Heart right ventricle (tissue), 16 donors: ENCODE measurements around the gene MTSS2. TPM values are rescaled to one million over a fixed set of nuclear protein-coding genes. Genes with fewer than 3 reads are reported as not detected.

Experiments used
- ATAC-seq, 8 donors: fragments of 200-7000 bp; cut with Tn5 transposase; one replicate each; pipeline ENCODE4 v1.9.1; 2020; ENCODE audit warnings: mild to moderate bottlenecking in 8 of 8, moderate library complexity in 8 of 8, moderate number of reproducible peaks in 1 of 8
- DNase-seq, 2 donors: peaks; one replicate each; pipeline ENCODE4 v3.0.0-alpha.2; 2020
- H3K27ac ChIP-seq, 10 donors: fragments of 200-600 bp; sonication (generic) in 2 of 10; one replicate each; pipeline versions ENCODE4 v1.5.0 to v1.8.0; 2020 to 2022; ENCODE audit warnings: mild to moderate bottlenecking in 3 of 10
- H3K27me3 ChIP-seq, 7 donors: fragments of 200-600 bp; one replicate each; pipeline ENCODE4 v1.8.0; 2021 to 2022; ENCODE audit warnings: mild to moderate bottlenecking in 2 of 7
- H3K36me3 ChIP-seq, 9 donors: fragments of 200-600 bp; sonication (generic) in 1 of 9; one replicate each; pipeline versions ENCODE4 v1.5.0 to v1.8.0; 2020 to 2022; ENCODE audit warnings: mild to moderate bottlenecking in 2 of 9
- H3K4me1 ChIP-seq, 9 donors: fragments of 200-600 bp; sonication (generic) in 1 of 9; one replicate each; pipeline versions ENCODE4 v1.5.0 to v1.8.0; 2020 to 2022; ENCODE audit warnings: mild to moderate bottlenecking in 4 of 9
- H3K4me3 ChIP-seq, 10 donors: fragments of 200-600 bp; sonication (generic) in 2 of 10; one replicate each; pipeline versions ENCODE4 v1.5.0 to v1.8.0; 2020 to 2022; ENCODE audit warnings: mild to moderate bottlenecking in 7 of 10, moderate library complexity in 2 of 10
- H3K9me3 ChIP-seq, 11 donors: fragments of 200-600 bp in 10 of 11; sonication (generic) in 2 of 11; one replicate each; pipeline versions ENCODE4 v1.5.0 to v1.8.0; 2013 to 2022; ENCODE audit warnings: mild to moderate bottlenecking in 2 of 11, control low read depth in 1 of 11, moderate library complexity in 1 of 11
- WGBS, 2 donors: extraction: QIAGEN DNeasy Blood & Tissue Kit; methylation state at CpG; one replicate each; pipeline ENCODE4 v1.1.7; 2013; ENCODE audit warnings: inconsistent platforms in 1 of 2; 5-methylcytosine and 5-hydroxymethylcytosine counted together
- intact Hi-C, 10 donors: fragments of 100-400 bp; cut with DNase I; formaldehyde crosslinking; loops; one replicate each; pipeline versions ENCODE4 v1.11.1 to v1.14.2; 2022
- polyA plus RNA-seq, 2 donors: library from polyadenylated mRNA; stranded (reverse); fragments of 200-250 nt; gene quantifications; one replicate each; pipeline ENCODE4 v1.2.3, GENCODE V29; 2013
- total RNA-seq, 10 donors: library from RNA; stranded (reverse); fragmentation: NEBNext Ultra II Directional in 3 of 10; extraction: Animal tissue kit (Norgen Biotek cat#: 25700) in 3 of 10; gene quantifications; one replicate each; pipeline versions ENCODE4 v1.2.1 to v1.2.4, GENCODE V29; 2021 to 2023
- TF ChIP-seq, protein P1 (sequence below), 9 donors: fragments of 200-600 bp; sonication (generic) in 2 of 9; IDR thresholded peaks; one replicate each; pipeline versions ENCODE4 v1.5.0 to v1.8.0; 2021 to 2022; ENCODE audit warnings: antibody characterized with exemption in 9 of 9, mild to moderate bottlenecking in 5 of 9, moderate library complexity in 1 of 9
- donor health status: Arrhythmogenic right ventricular cardiomyopathy.
- donor health status: ischemic (EF 13 %, LVEDD 7.1; RV severe dilation, severe dysfunction).
- donor health status: healthy with polysubstance abuse.
- donor health status: DM: no; HTN: yes; CAD: no.
- donor health status: DM: no; HTN: no; CAD: no.
- donor health status: ischemic (EF 25% LVEDD 6.9; RV normal size, moderate dysfunction).
- donor health status: ischemic (EF 25% LVEDD 5.7; RV mildly dilated, moderate dysfunction).
- donor health status: healthy.
- donor health status: DM: yes; HTN: yes; CAD: no.
- donor health status: Ischemic cardiomyopathy.
- donor health status: ischemic (EF 35%, LVEDD 5.7; RV mildly dilated, moderate dysfunction).
- donor health status: nonischemic (EF 11% LVEDD 7.7; RV severe dilation, severe dysfunction).
- donor health status: DM: yes; HTN: yes; CAD: no.
- donor health status: PGD.
- donor health status: ischemic (EF 29% LVEDD 5.4; RV normal size, mild dysfunction).
- donor health status: nonischemic (EF 23%, LVEDD 6.1; RV moderate dilation, normal function).

Gene MTSS2
- total and polyA plus RNA-seq, 12 donors: 39.0 to 121 (median 58.9) TPM

DNA sequence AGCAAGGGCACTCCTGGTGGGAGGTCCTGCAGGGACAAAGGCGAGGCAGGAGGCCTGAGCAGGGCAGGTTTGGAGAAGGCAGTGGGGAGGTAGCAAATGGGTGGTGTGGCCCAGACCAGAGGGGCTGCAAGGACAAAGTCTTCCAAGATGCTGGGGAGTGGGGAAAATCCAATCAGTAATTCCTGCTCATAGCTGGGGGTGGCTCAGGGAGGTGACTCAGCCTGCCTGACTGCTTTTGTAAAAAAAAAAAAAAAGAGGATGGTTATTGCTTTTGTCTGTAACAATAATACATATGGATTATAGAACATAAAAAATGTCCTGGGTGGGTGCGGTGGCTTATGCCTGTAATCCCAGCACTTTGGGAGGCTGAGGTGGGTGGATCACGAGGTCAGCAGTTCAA is 34.3 kb downstream of the MTSS2 start:
- Histone ChIP-seq H3K4me3 (no peak overlapping the region), H3K27me3 (no peaks in the 10 kb centered on the region), H3K36me3 (no peaks in the 10 kb centered on the region), H3K27ac (no peak overlapping the region), H3K4me1 (peaks cover 3 to 24% (median 10%) of the 10 kb centered on the region in 9 donors), H3K9me3 (no peaks in the 10 kb centered on the region)
- DNase-seq: no peak
- 90 to 99% methylated on average over 3 of the region's 3 CpGs for WGBS, 2 donors
- intact Hi-C loops: loop anchor here (5.0 to 10.0 kb wide), 11 partner anchors 77 to 487 kb away; no protein-coding TSS in a partner anchor
- no peak for ATAC-seq
- TF ChIP-seq, protein P1, sequence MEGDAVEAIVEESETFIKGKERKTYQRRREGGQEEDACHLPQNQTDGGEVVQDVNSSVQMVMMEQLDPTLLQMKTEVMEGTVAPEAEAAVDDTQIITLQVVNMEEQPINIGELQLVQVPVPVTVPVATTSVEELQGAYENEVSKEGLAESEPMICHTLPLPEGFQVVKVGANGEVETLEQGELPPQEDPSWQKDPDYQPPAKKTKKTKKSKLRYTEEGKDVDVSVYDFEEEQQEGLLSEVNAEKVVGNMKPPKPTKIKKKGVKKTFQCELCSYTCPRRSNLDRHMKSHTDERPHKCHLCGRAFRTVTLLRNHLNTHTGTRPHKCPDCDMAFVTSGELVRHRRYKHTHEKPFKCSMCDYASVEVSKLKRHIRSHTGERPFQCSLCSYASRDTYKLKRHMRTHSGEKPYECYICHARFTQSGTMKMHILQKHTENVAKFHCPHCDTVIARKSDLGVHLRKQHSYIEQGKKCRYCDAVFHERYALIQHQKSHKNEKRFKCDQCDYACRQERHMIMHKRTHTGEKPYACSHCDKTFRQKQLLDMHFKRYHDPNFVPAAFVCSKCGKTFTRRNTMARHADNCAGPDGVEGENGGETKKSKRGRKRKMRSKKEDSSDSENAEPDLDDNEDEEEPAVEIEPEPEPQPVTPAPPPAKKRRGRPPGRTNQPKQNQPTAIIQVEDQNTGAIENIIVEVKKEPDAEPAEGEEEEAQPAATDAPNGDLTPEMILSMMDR (IDR thresholded peaks at IDR 0.05): no peak

DNA sequence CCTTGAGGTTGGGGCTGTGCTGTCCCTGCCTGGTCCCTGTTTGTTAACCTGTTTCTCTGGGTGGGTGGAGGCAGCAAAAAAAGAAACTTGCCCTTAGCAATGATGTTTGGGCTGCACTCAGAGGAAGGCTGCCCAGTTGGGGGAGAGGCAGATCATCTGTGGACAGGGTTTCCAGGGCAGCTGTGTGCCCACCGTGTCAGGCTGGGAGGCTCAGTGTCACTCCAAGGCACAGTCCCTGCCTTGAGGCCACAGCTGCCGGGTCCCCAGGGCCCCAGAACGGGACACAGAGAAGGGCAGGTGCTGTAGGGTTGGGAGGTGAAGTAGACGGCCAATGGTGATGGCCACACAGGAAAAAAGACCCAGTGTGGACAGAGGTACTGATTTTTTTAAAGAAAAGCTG is 35.6 kb downstream of the MTSS2 start:
- DNase-seq: no peak
- Histone ChIP-seq H3K36me3 (no peaks in the 10 kb centered on the region), H3K4me1 (peaks cover 3 to 27% (median 10%) of the 10 kb centered on the region in 9 donors), H3K27ac (no peak overlapping the region), H3K9me3 (no peaks in the 10 kb centered on the region), H3K4me3 (no peak overlapping the region), H3K27me3 (no peaks in the 10 kb centered on the region)
- intact Hi-C loops: loop anchor here (5.0 to 10.0 kb wide), 11 partner anchors 75 to 485 kb away; no protein-coding TSS in a partner anchor
- TF ChIP-seq, protein P1 (IDR thresholded peaks at IDR 0.05): no peak
- no peak for ATAC-seq
- WGBS, 2 donors: 77 to 78% methylated on average over 4 of the region's 4 CpGs

DNA sequence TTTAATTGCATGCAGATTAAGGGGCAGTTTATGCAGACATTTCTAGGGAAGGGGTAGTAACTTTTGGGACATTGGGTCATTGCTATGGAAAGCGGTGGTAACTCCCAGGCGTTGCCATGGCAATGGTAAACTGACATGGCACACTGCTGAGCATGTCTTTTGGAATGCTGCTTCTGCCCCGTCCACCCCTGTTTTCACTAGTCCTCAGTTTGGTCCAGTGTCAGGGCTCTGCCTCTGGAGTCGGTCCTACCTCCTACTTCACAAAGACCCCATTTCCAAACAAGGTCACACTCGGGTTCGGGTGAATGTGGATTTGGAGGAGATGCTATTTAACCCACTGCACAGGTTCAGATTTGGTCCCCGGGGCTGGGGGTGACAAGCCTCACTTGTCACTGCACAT is 36.6 kb downstream of the MTSS2 start:
- TF ChIP-seq, protein P1 (IDR thresholded peaks at IDR 0.05): no peak
- H3K36me3 ChIP-seq: no peaks in the 10 kb centered on the region
- peaks cover 3 to 26% (median 8%) of the 10 kb centered on the region in 9 donors for H3K4me1 ChIP-seq
- no peak for ATAC-seq
- no peak for DNase-seq
- H3K27me3 ChIP-seq: no peaks in the 10 kb centered on the region
- WGBS, 2 donors: 92 to 96% methylated on average over 7 of the region's 7 CpGs
- intact Hi-C loops: loop anchor here in 1 of 10 donors (10.0 kb wide), 1 partner anchor 114 kb away; no protein-coding TSS in a partner anchor
- no peaks in the 10 kb centered on the region for H3K9me3 ChIP-seq
- no peak overlapping the region for H3K27ac ChIP-seq
- H3K4me3 ChIP-seq: no peak overlapping the region

DNA sequence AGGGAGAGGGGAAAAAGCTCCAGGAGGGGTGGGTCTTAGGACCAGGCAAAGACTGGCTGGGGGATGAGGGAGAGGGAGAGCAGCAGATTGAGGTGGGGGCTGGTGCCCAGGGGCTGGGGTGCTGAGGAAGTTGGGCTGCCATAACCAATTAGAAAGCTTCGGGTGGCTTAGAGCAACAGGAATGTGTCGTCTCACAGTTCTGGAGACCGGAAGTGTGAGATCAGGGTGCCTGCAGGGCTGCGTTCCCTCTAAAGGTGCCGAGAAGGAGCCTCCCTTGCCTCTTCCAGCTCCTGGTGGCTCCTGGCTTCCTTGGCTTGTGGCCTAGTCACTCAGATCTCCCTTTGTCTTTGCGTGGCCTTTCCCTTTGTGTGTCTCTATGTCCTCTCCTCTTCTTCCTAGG is 37.2 kb downstream of the MTSS2 start:
- no peaks in the 10 kb centered on the region for H3K36me3 ChIP-seq
- no peak overlapping the region for H3K4me3 ChIP-seq
- peaks cover 0 to 21% (median 4%) of the 10 kb centered on the region in 9 donors for H3K4me1 ChIP-seq
- no peak overlapping the region for H3K27ac ChIP-seq
- intact Hi-C loops: loop anchor here in 1 of 10 donors (10.0 kb wide), 1 partner anchor 114 kb away; no protein-coding TSS in a partner anchor
- H3K27me3 ChIP-seq: no peaks in the 10 kb centered on the region
- DNase-seq: no peak
- no peaks in the 10 kb centered on the region for H3K9me3 ChIP-seq
- no peak for ATAC-seq
- 91 to 94% methylated on average over 6 of the region's 6 CpGs for WGBS, 2 donors
- TF ChIP-seq, protein P1 (IDR thresholded peaks at IDR 0.05): no peak
